SK-N-SH treated with all-trans-retinoic acid at 6 μM for 48 hours (cell line): Measurements from ENCODE around the gene IL4I1.

ENCODE experiments used
- CSDC2 ChIP-seq: fragments of 250-450 bp; sonication (Bioruptor Pico); IDR thresholded peaks from 2 replicates; pipeline ENCODE4 v1.5.0; 2020; ENCODE audit warnings: mild to moderate bottlenecking, moderate library complexity
- ESRRG ChIP-seq: fragments of 250-450 bp; sonication (Bioruptor Pico); IDR thresholded peaks from 2 replicates; pipeline ENCODE4 v1.6.1; 2021; ENCODE audit warnings: mild to moderate bottlenecking
- RARB ChIP-seq: fragments of 250-450 bp; sonication (Bioruptor Pico); IDR thresholded peaks from 2 replicates; pipeline ENCODE4 v1.8.0; 2021; ENCODE audit warnings: mild to moderate bottlenecking, moderate library complexity
- SNAI2 ChIP-seq: fragments of 250-450 bp; sonication (Bioruptor Pico); IDR thresholded peaks from 2 replicates; pipeline ENCODE4 v1.5.0; 2020; ENCODE audit warnings: mild to moderate bottlenecking, moderate library complexity
- ZFP3 ChIP-seq: fragments of 250-450 bp; sonication (Bioruptor Pico); IDR thresholded peaks from 2 replicates; pipeline ENCODE4 v1.5.0; 2020; ENCODE audit warnings: mild to moderate bottlenecking, moderate library complexity
- ZNF70 ChIP-seq: fragments of 450-650 bp; formaldehyde crosslinking; IDR thresholded peaks from 2 replicates; pipeline ENCODE4 v1.5.0; 2020; ENCODE audit warnings: mild to moderate bottlenecking, moderate library complexity

DNA sequence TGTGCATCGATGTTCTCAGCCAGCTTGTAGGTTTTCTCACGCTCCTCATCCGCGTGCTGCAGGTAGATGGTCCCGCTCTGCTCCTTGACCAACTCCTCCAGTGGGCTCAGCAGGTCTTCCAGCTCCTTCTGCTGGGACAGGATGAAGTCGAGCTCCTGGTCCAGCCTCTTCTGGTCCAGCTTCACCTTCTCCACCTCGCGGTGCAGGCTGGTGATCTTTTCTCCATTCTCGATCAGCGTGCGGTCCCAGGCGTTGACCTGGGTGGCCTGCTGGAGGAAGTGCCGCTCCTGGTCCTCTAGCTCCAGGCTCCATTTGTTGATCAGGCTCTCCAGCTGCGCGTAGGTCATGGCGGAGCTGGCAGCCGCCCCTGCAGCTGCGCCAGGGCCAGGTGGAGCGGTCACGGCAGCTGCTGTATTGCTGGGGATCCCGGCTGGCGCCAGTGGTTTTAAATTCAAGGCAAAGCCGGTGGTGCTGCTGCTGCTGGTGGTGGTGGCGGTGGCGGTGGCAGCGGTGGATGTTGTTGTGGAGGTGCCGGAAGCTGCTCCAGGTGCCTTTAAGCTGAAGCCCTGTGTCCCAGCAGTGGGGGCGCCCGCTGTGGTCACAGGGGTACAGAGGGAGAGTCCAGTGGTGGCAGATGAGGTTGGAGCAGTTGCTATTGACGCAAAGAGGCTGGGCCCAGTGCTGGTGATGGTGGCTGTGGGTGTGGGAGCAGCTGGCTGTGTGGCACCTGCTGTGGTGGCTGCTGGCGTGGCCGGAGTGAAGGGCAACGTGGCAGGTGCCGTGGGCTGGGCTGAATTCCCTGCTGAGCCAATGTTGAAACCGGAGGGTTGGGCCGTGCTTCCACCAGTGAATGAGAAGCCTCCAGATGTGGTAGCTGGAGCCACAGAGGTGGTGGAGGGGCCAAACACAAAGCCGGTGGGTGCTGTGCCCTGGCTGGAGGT is 12.1 kb upstream of the IL4I1 start:
- TF ChIP-seq ESRRG (CRISPR knock-in tag) (no peak), RARB (CRISPR knock-in tag) (no peak), ZNF70 (CRISPR knock-in tag) (no peak), CSDC2 (CRISPR knock-in tag) (no peak), ZFP3 (CRISPR knock-in tag) (no peak), SNAI2 (CRISPR knock-in tag) (no peak)
